Thyroid gland (tissue), 4 donors: ENCODE results near the gene OXLD1. TPM values are rescaled to one million over a fixed set of nuclear protein-coding genes. Genes with fewer than 3 reads are reported as not detected.

Source experiments
- DNase-seq, 2 donors: peaks; one replicate each; pipeline ENCODE4 v3.0.0-alpha.2; 2019
- H3K27ac ChIP-seq, 3 donors: fragments of 200-600 bp; sonication (generic); 1 replicate in 2 of 3; 2 replicates in 1 of 3; pipeline ENCODE4 v1.5.1; 2016 to 2019; ENCODE audit warnings: mild to moderate bottlenecking in 1 of 3, moderate library complexity in 1 of 3
- H3K27me3 ChIP-seq: fragments of 200-600 bp; sonication (generic); one replicate; pipeline ENCODE4 v1.5.1; 2019
- H3K36me3 ChIP-seq, 2 donors: fragments of 200-600 bp; sonication (generic); one replicate each; pipeline ENCODE4 v1.5.1; 2016 to 2019
- H3K4me1 ChIP-seq, 2 donors: fragments of 200-600 bp; sonication (generic); one replicate each; pipeline ENCODE4 v1.5.1; 2017 to 2019
- H3K4me3 ChIP-seq, 3 donors: fragments of 200-600 bp; sonication (generic); replicated peaks in 1 of 3; 1 replicate in 2 of 3; 2 replicates in 1 of 3; pipeline ENCODE4 v1.5.1; 2016; ENCODE audit warnings: mild to moderate bottlenecking in 1 of 3
- H3K9me3 ChIP-seq: fragments of 200-600 bp; sonication (generic); one replicate; pipeline ENCODE4 v1.5.1; 2017
- POLR2A ChIP-seq, 2 donors: fragments of 450-650 bp; IDR thresholded peaks; one replicate each; pipeline ENCODE4 v1.6.1; 2017; ENCODE audit warnings: antibody characterized with exemption in 2 of 2, mild to moderate bottlenecking in 2 of 2, moderate library complexity in 1 of 2
- WGBS, 2 donors: methylation state at CpG; one replicate each; pipeline ENCODE4 v1.1.5; 2017; 5-methylcytosine and 5-hydroxymethylcytosine counted together
- intact Hi-C: fragments of 100-400 bp; cut with DNase I; formaldehyde crosslinking; loops from one replicate; pipeline ENCODE4 v1.15.1; 2023
- total RNA-seq, 4 donors: library from RNA; depleted of rRNA; stranded (reverse); fragments of >200 nt; gene quantifications; one replicate each; pipeline ENCODE4 v1.2.3, GENCODE V29; 2016
- TF ChIP-seq, protein P1 (sequence below), 6 experiments: fragments of 200-600 bp in 3 of 6; fragments of 450-650 bp in 3 of 6; sonication (generic) in 3 of 6; IDR thresholded peaks; one replicate each; pipeline ENCODE4 v1.5.1; 2016 to 2019; ENCODE audit warnings: antibody characterized with exemption in 6 of 6, mild to moderate bottlenecking in 2 of 6, inconsistent platforms in 1 of 6, moderate library complexity in 1 of 6

Gene OXLD1
- total RNA-seq, 4 donors from 2014 or later, result 20.5 to 46.3 (median 34.2) TPM

DNA sequence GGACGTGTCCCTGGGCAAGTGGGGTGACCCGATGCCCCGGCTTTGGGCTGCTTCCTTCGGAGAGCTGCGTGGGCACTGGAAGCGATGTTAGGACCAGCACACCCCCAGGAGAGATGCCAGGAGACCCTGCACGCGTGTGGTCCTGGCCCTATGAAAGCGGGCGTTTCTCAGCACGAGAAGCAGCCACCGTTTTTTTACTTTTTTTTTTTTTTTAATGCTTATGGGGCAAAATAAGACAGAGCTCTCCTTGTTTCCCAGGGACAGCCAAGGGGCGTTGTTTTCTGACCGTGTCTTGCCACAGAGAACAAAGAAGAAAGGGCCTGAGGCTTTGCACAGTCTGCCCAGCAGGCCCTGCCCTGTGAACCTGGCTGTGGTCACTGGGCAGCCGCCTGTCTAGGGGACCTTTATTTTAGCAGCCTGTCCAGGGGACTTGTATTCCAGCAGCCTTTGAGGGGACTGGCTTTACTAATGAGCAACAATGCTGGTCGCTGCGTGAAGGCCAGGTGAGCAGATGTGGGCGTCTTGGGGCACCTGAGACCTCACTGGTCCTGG lies 46.7 kb upstream of the OXLD1 start:
- no peak for TF ChIP-seq POLR2A (IDR thresholded peaks at IDR 0.05)
- TF ChIP-seq, protein P1, sequence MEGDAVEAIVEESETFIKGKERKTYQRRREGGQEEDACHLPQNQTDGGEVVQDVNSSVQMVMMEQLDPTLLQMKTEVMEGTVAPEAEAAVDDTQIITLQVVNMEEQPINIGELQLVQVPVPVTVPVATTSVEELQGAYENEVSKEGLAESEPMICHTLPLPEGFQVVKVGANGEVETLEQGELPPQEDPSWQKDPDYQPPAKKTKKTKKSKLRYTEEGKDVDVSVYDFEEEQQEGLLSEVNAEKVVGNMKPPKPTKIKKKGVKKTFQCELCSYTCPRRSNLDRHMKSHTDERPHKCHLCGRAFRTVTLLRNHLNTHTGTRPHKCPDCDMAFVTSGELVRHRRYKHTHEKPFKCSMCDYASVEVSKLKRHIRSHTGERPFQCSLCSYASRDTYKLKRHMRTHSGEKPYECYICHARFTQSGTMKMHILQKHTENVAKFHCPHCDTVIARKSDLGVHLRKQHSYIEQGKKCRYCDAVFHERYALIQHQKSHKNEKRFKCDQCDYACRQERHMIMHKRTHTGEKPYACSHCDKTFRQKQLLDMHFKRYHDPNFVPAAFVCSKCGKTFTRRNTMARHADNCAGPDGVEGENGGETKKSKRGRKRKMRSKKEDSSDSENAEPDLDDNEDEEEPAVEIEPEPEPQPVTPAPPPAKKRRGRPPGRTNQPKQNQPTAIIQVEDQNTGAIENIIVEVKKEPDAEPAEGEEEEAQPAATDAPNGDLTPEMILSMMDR (IDR thresholded peaks at IDR 0.05), result no peak
- WGBS, 2 donors, result 31 to 58% methylated on average over 10 to 11 of the region's 18 CpGs
- Histone ChIP-seq H3K27ac (no peak overlapping the region), H3K4me3 (peak overlapping the region in 1 of 3 donors; percentile 78), H3K27me3 (no peaks in the 10 kb centered on the region), H3K9me3 (no peaks in the 10 kb centered on the region), H3K4me1 (peaks cover 23 to 27% of the 10 kb centered on the region in 2 donors), H3K36me3 (no peaks in the 10 kb centered on the region)
- intact Hi-C loops, result loop anchor here (5.0 kb wide), 1 partner anchor 144 kb away; no protein-coding TSS in a partner anchor
- peak in 1 of 2 donors; percentile 22 for DNase-seq

DNA sequence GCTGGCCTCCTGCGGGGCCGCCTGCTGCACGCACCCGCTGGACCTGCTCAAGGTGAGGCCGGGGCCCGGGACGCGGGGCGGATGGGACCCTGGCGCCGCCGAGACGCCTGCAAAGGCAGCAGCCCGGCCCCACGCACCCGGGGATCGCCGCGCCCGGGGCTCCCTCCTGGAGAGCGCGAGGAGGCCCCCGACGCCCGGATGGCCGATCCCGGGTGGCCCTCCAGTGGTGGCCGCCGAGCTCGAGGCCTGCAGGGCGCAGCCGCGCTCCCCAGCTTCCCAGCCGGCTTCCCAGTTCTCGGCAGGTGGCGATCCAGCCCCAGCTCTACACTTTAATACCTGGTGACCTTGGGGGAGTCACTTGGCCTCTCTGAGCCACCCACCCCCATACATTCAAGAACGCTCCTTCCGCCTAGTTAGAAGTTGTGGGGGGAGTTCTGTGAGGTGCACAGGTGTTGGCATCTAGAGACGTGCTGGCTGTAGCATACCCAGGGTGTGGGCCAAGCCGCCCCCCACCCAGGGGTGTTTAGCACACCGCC lies 46.1 kb upstream of the OXLD1 start:
- Histone ChIP-seq H3K36me3 (peaks cover 0 to 2% of the 10 kb centered on the region in 2 donors), H3K4me1 (peaks cover 23 to 27% of the 10 kb centered on the region in 2 donors), H3K4me3 (peak overlapping the region; percentile 42 to 78 (median 65)), H3K9me3 (no peaks in the 10 kb centered on the region), H3K27ac (no peak overlapping the region), H3K27me3 (no peaks in the 10 kb centered on the region)
- intact Hi-C loops, result loop anchor here (5.0 kb wide), 1 partner anchor 145 kb away; no protein-coding TSS in a partner anchor
- no peak for TF ChIP-seq POLR2A (IDR thresholded peaks at IDR 0.05)
- TF ChIP-seq, protein P1 (IDR thresholded peaks at IDR 0.05), result peak in 1 of 6 experiments; percentile 16
- DNase-seq, result peak; percentile 45 to 52
- 0% methylated on average over 2 of the region's 41 CpGs; no CpG with 5 or more reads in 1 of the 2 donors for WGBS, 2 donors

DNA sequence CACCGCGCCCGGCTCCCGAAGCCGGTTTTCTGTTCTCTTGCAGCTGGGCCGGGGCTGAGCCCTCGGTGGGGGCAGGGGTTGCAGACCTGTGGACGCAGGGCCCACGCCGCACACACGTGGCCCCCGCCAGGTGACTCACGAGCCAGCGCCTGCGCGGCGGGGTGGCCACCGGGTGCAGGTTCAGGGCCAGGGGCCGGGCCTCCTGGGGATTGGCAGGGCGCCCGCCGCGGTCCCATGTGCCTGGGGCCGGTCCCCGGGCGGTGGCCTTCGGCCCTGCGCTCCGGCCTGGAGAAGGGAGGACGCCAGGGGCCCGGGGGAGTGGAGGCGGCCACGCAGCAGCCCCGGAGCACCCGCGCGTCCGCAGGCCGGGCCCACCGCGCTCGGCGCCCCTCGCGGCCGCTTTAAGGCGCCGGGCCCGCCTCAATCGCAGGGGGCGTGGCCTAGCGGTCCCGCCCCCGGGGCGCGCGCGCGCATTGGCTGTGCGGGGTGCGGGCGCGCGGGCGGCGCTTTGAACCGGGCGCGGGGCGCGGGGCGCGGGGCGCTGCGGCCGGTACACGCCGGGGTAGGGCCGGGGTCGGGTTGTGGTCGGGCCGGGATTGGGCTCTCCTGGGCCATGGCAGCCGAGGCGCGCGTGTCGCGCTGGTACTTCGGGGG lies 45.5 kb upstream of the OXLD1 start, which contains the start of gene SLC25A10:
TSS of gene SLC25A10 (plus strand) at position 471 of the 654 bp plus-strand sequence. CDS start at position 614, 143 bp downstream.
- Histone ChIP-seq H3K27me3 (no peaks in the 10 kb centered on the region), H3K9me3 (no peaks in the 10 kb centered on the region), H3K4me1 (peaks cover 23 to 27% of the 10 kb centered on the region in 2 donors), H3K4me3 (peak within 1 kb of the TSS; percentile 42 to 78 (median 65)), H3K27ac (peak within 1 kb of the TSS in 1 of 3 donors; percentile 59), H3K36me3 (peaks cover 5 to 8% of the 10 kb centered on the region in 2 donors)
- intact Hi-C loops, result loop anchor here (5.0 kb wide), 1 partner anchor 145 kb away; no protein-coding TSS in a partner anchor
- TF ChIP-seq POLR2A (IDR thresholded peaks at IDR 0.05), result peak in 1 of 2 donors; percentile 53
- TF ChIP-seq, protein P1 (IDR thresholded peaks at IDR 0.05), result peak in 2 of 6 experiments; percentile 8 to 15
- WGBS, 2 donors, result 0% methylated on average over 1 to 6 of the region's 89 CpGs
- DNase-seq, result peak; percentile 89 to 90

DNA sequence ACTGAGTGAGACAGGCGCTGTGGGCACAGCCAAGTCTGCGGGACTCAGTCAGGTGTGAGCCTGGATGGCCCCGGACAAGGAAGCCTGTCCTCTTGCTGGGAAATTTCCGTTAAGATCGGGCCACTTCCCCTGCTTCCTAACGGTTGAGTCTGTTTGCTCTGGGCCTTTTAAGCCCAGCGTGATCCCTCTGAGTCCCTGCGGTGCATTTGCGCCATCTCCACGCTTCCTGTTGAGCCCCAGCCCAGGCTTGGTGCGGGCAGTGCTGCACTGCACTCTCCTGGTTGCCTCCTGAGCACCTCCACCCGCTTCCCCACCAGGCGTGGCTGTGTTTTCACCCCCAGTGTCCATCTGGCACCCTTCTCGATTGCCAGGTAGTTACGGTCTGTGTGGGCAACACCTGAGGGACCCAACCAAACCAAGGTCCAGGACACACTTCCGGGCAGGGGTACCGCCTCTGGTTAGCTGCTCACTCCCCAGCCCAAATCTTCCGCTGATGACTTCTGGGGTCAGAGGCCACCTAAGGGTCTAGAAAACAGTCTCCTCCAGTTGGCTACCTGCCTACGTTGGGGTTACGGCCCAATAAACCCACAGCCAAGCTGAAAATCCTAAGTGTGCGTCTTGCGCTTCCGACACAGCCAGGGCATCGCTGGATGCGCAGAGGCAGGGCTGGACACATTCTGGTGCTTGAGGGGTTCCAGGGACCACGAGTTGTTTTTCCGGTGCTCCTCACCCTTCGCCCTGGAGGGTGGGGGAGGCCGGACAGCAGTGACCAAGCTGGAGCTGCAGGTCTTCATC lies 44.3 kb upstream of the OXLD1 start:
- no peaks in the 10 kb centered on the region for H3K27me3 ChIP-seq
- WGBS, 2 donors, result 13 to 21% methylated on average over 11 to 25 of the region's 29 CpGs
- peak in 1 of 2 donors; percentile 32 for DNase-seq
- intact Hi-C loops, result loop anchor here (5.0 kb wide), 1 partner anchor 147 kb away; no protein-coding TSS in a partner anchor
- peaks cover 23 to 27% of the 10 kb centered on the region in 2 donors for H3K4me1 ChIP-seq
- TF ChIP-seq POLR2A (IDR thresholded peaks at IDR 0.05), result no peak
- TF ChIP-seq, protein P1 (IDR thresholded peaks at IDR 0.05), result no peak
- peaks cover 10 to 13% of the 10 kb centered on the region in 2 donors for H3K36me3 ChIP-seq
- no peaks in the 10 kb centered on the region for H3K9me3 ChIP-seq
- H3K27ac ChIP-seq, result no peak overlapping the region
- H3K4me3 ChIP-seq, result no peak overlapping the region
